HepG2 (cell line): ENCODE data around the gene PIGV. TPM values are rescaled to one million over a fixed set of nuclear protein-coding genes. Genes with fewer than 3 reads are reported as not detected.

Experiments used
- ATAC-seq: fragments of 200-7000 bp; cut with Tn5 transposase; 3 replicates; pipeline ENCODE4 v1.9.1; 2020; ENCODE audit warnings: mild to moderate bottlenecking, moderate library complexity
- BruUV-seq: library from RNA; stranded (reverse); fragments of 400-500 nt; replicated peaks from 2 replicates; lab custom pipeline; 2021; lab: Mats Ljungman, UMichigan
- CTCF ChIA-PET: fragments of 300-600 bp; formaldehyde crosslinking; extraction: SDS; loops from one replicate; lab custom pipeline; 2021; ENCODE audit warnings: low total read pairs, inconsistent platforms, low intra/inter-chr PET ratio; lab: Yijun Ruan, JAX
- POLR2A ChIA-PET: fragments of 350-600 bp; sonication (Branson Sonifier 250); formaldehyde crosslinking; loops from one replicate; lab custom pipeline; 2020; ENCODE audit warnings: antibody characterized with exemption, inconsistent platforms; lab: Yijun Ruan, JAX
- DNase-seq: peaks from one replicate; pipeline ENCODE4 v3.0.0-alpha.2; 2015; ENCODE audit warnings: low spot score
- FAIRE-seq: peaks from 3 replicates; lab custom pipeline; 2011; peaks lifted over from hg19 to GRCh38; lab: Jason Lieb, UNC
- H2AFZ ChIP-seq: one replicate; pipeline ENCODE4 v1.6.1; 2011; ENCODE audit warnings: low read length, inconsistent platforms
- H3K27ac ChIP-seq: fragments of 300-600 bp; 3 replicates; pipeline ENCODE4 v1.8.0; 2011; ENCODE audit warnings: mixed run types, mild to moderate bottlenecking, mixed read lengths, low read length, inconsistent platforms; ENCODE audit not compliant: insufficient read depth; ENCODE audit errors: extremely low read length
- H3K27me3 ChIP-seq, 2 experiments: fragments of 200-600 bp in 1 of 2; 2 replicates in 1 of 2; 3 replicates in 1 of 2; pipeline versions ENCODE4 v1.6.0 to v1.8.0; 2011; ENCODE audit warnings: low read length in 2 of 2, mild to moderate bottlenecking in 2 of 2, moderate library complexity in 2 of 2, inconsistent platforms in 1 of 2; ENCODE audit not compliant: insufficient read depth in 2 of 2, control insufficient read depth in 1 of 2
- H3K36me3 ChIP-seq, 2 experiments: fragments of 200-600 bp in 1 of 2; replicated peaks in 1 of 2; 2 replicates in 1 of 2; 3 replicates in 1 of 2; pipeline versions ENCODE4 v1.5.1 to v1.8.0; 2011; ENCODE audit warnings: low read length in 2 of 2, inconsistent platforms in 1 of 2; ENCODE audit not compliant: insufficient read depth in 2 of 2, control insufficient read depth in 1 of 2
- H3K4me1 ChIP-seq: 2 replicates; pipeline ENCODE4 v1.5.1; 2012; ENCODE audit warnings: low read length, inconsistent platforms; ENCODE audit not compliant: insufficient read depth
- H3K4me2 ChIP-seq: 2 replicates; pipeline ENCODE4 v1.6.0; 2011; ENCODE audit warnings: low read depth, low read length, inconsistent platforms
- H3K4me3 ChIP-seq, 3 experiments: fragments of 200-600 bp in 1 of 3; sonication (generic), shearing (Covaris generic) in 1 of 3; replicated peaks in 1 of 3; 2 replicates each; pipeline ENCODE4 v1.5.1; 2011 to 2016; ENCODE audit warnings: low read length in 3 of 3, inconsistent platforms in 2 of 3, low read depth in 2 of 3, mild to moderate bottlenecking in 2 of 3, control low read depth in 1 of 3, mixed read lengths in 1 of 3; ENCODE audit not compliant: insufficient read depth in 1 of 3
- H3K79me2 ChIP-seq: one replicate; pipeline ENCODE4 v1.6.1; 2011; ENCODE audit warnings: low read length, inconsistent platforms; ENCODE audit not compliant: insufficient read depth
- H3K9ac ChIP-seq: 2 replicates; pipeline ENCODE4 v1.6.0; 2011; ENCODE audit warnings: mild to moderate bottlenecking, low read depth, low read length, inconsistent platforms; ENCODE audit not compliant: insufficient read depth
- H3K9me3 ChIP-seq: 2 replicates; pipeline ENCODE4 v1.5.1; 2012; ENCODE audit warnings: mild to moderate bottlenecking, low read length
- H4K20me1 ChIP-seq: 2 replicates; pipeline ENCODE4 v1.6.0; 2011; ENCODE audit warnings: inconsistent platforms, mild to moderate bottlenecking, low read length, moderate library complexity; ENCODE audit not compliant: insufficient read depth
- CHD2 ChIP-seq: IDR thresholded peaks from 2 replicates; pipeline ENCODE4 v1.6.1; 2011; ENCODE audit warnings: low read depth, low read length, improper control_type of control experiment
- ELK4 ChIP-seq: sonication (generic); formaldehyde crosslinking; IDR thresholded peaks from 2 replicates; pipeline ENCODE4 v1.9.0; 2021; ENCODE audit warnings: missing genetic modification reagents, borderline replicate concordance
- HDAC6 ChIP-seq: fragments of 200-600 bp; sonication (generic); IDR thresholded peaks from 2 replicates; pipeline ENCODE4 v1.7.0; 2017; ENCODE audit warnings: mild to moderate bottlenecking, antibody characterized with exemption, low read length, low read depth
- HNF1A ChIP-seq, 2 experiments: sonication (generic) in 1 of 2; formaldehyde crosslinking in 1 of 2; IDR thresholded peaks; 2 replicates each; pipeline versions ENCODE4 v1.4.0 to v1.6.1; 2016 to 2020; ENCODE audit warnings: borderline replicate concordance in 1 of 2, low read depth in 1 of 2, mild to moderate bottlenecking in 1 of 2, missing genetic modification reagents in 1 of 2
- MTA3 ChIP-seq: sonication (generic); formaldehyde crosslinking; IDR thresholded peaks from 2 replicates; pipeline ENCODE4 v1.4.0; 2020; ENCODE audit warnings: missing genetic modification reagents
- SP4 ChIP-seq: sonication (generic); formaldehyde crosslinking; IDR thresholded peaks from 2 replicates; pipeline ENCODE4 v1.8.1; 2023; ENCODE audit warnings: mild to moderate bottlenecking, missing genetic modification reagents
- THAP7 ChIP-seq: sonication (generic); formaldehyde crosslinking; IDR thresholded peaks from 2 replicates; pipeline ENCODE4 v1.8.1; 2023; ENCODE audit warnings: mild to moderate bottlenecking, missing genetic modification reagents
- ZBTB7A ChIP-seq: sonication (generic); formaldehyde crosslinking; IDR thresholded peaks from 2 replicates; pipeline ENCODE4 v1.8.0; 2022; ENCODE audit warnings: mild to moderate bottlenecking, missing genetic modification reagents
- ZFP36 ChIP-seq: fragments of 150-350 bp; IDR thresholded peaks from 2 replicates; pipeline ENCODE4 v1.6.1; 2018; ENCODE audit warnings: borderline replicate concordance, low read length, low read depth; ENCODE audit not compliant: partially characterized antibody
- ZNF383 ChIP-seq: sonication (generic); formaldehyde crosslinking; IDR thresholded peaks from 2 replicates; pipeline ENCODE4 v1.4.0; 2020; ENCODE audit warnings: missing genetic modification reagents, mild to moderate bottlenecking, borderline replicate concordance
- ZNF646 ChIP-seq: sonication (generic); formaldehyde crosslinking; IDR thresholded peaks from 2 replicates; pipeline ENCODE4 v1.9.0; 2021; ENCODE audit warnings: mild to moderate bottlenecking, missing genetic modification reagents
- ZZZ3 ChIP-seq: sonication (generic); formaldehyde crosslinking; IDR thresholded peaks from 2 replicates; pipeline ENCODE4 v1.4.0; 2020; ENCODE audit warnings: missing genetic modification reagents, mild to moderate bottlenecking, borderline replicate concordance
- WGBS: methylation state at CpG from one replicate; pipeline ENCODE4 v1.1.6; 2017; ENCODE audit warnings: low lambda C conversion rate; 5-methylcytosine and 5-hydroxymethylcytosine counted together
- in situ Hi-C: cut with HindIII; loops from 2 replicates; pipeline ENCODE4 v1.10.0; 2017; ENCODE audit warnings: low pct_unique_long_range_greater_than_20kb; ENCODE audit not compliant: extremely low pct_ligation_motif_present
- intact Hi-C: fragments of 100-400 bp; cut with micrococcal nuclease; formaldehyde crosslinking; loops from one replicate; pipeline ENCODE4 v1.10.0; 2022; ENCODE audit not compliant: unreplicated experiment
- polyA plus RNA-seq, 8 experiments: library from polyadenylated mRNA; depleted of rRNA in 3 of 8; stranded (reverse) in 7 of 8; unstranded in 1 of 8; fragments of >200 nt; fragmentation: Illumina TruSeq in 4 of 8; extraction: Trizol in 4 of 8; gene quantifications; 2 replicates each; pipeline versions ENCODE4 v1.2.1 to v1.2.3, GENCODE V29; 2011 to 2016; ENCODE audit warnings: low read depth in 4 of 8, missing spikeins in 1 of 8, mixed read lengths in 1 of 8; ENCODE audit not compliant: insufficient read depth in 1 of 8
- total RNA-seq, 5 experiments: library from RNA; depleted of rRNA; stranded (reverse); fragments of >200 nt; fragmentation: Illumina TruSeq; extraction: Trizol; gene quantifications; 2 replicates each; pipeline ENCODE4 v1.2.3, GENCODE V29; 2016; ENCODE audit warnings: low read depth in 1 of 5

PIGV gene
- total and polyA plus RNA-seq, 2 of the 13 experiments (the other 11 are each of a cell fraction or from before 2014, with no cell fraction given) = 13.5 to 22.7 TPM

- Histone ChIP-seq H3K27me3 (no peaks in the 10 kb centered on the region), H3K9me3 (no peaks in the 10 kb centered on the region), H3K4me3 (no peak overlapping the region), H3K36me3 (peaks cover 18 to 89% of the 10 kb centered on the region in 2 experiments), H4K20me1 (0 out of 2 replicates have a peak, but pooled peaks cover 6% of the 10 kb centered on the region), H2AFZ (no peak overlapping the region), H3K4me2 (no peak overlapping the region), H3K27ac (no peak overlapping the region), H3K79me2 (peaks cover 29% of the 10 kb centered on the region), H3K4me1 (no peaks in the 10 kb centered on the region), H3K9ac (no peak overlapping the region)
- DNase-seq (no peak), ATAC-seq (no peak), FAIRE-seq (no peak)
- WGBS = 100% methylated on average over 1 of the region's 1 CpG
- no TSS peak for BruUV-seq
- CTCF ChIA-PET = no interaction called here
- in situ Hi-C loops = no loop called here
- intact Hi-C loops = no loop called here
- POLR2A ChIA-PET = no interaction called here
- TF ChIP-seq SP4 (CRISPR knock-in tag) (no peak), MTA3 (CRISPR knock-in tag) (no peak), ZNF383 (CRISPR knock-in tag) (no peak), HDAC6 (no peak), THAP7 (CRISPR knock-in tag) (no peak), CHD2 (no peak), HNF1A (IDR thresholded peaks at IDR 0.05; ENCODE audit: low read depth) (no peak), HNF1A (CRISPR knock-in tag; IDR thresholded peaks at IDR 0.05; ENCODE audit: borderline replicate concordance) (no peak), ELK4 (no peak), ZBTB7A (no peak), ZZZ3 (CRISPR knock-in tag) (no peak), ZFP36 (no peak), ZNF646 (CRISPR knock-in tag) (no peak)
Observed at GRCh38 chr1:26750428-26750827, 37.3 kb upstream of the PIGV start.
